Stimulated activated CD8-positive, alpha-beta memory T cell treated with anti-CD3 and anti-CD28 coated beads, Interleukin-2, amount 100 ng/mL, for 1 hour (primary cell): ENCODE data around the gene OR10J1.
"Not testable (repeated sequence)": the region's sequence is repeated elsewhere in the genome, so short reads cannot be mapped to it uniquely, and the experiment has no call there.

ENCODE experiments used
- DNase-seq, 2 donors: peaks; one replicate each; pipeline ENCODE4 v3.0.0-alpha.2; 2020; ENCODE audit warnings: low read depth in 2 of 2

The OR10J1 gene

DNA sequence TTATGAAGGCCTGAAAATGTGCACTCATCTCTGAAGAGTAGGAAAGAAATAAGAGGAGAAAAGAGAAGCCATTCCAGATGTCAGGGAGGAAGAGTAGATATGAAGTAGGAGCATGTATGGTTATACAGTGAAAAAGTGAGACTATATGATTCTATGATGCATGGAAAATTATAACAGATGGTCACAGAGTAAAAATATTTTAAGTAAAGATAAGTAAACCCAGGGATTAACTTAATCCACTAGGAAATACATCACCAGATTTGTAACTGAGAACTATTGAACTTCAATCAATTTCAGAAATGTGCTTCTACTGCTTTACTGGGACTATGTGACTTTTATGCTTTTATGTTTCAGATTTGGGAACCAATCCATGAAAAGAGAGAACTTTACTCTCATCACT, at the start of gene OR10J1:
Gene OR10J1, plus strand, starts transcription at position 301 of the 400 bp plus-strand sequence. Its CDS starts 70 bp downstream, at position 371.
- DNase-seq: no peak

DNA sequence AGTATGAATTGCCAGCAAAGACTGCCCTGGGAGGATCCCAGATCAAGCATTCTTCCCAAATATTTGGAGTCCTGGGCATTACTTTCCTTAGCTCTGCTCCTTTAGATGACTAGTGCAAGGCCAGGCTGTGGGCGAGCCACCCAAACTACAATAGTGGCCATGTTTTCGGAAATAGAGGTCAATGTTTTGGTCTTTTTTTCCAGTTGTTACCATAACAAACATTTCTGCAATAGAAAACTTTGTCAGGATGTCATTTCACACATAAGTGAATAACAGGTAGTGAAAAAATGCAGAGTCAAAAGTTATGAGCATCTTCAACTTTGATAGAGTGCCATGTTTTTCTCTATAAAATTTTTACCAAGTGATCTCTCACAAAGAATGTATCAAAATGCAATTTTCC, 32.7 kb upstream of the OR10J1 start:
- no peak for DNase-seq

- no peak for DNase-seq
Measured at GRCh38 chr1:159408862-159409400, 30.6 kb upstream of the OR10J1 start.

DNA sequence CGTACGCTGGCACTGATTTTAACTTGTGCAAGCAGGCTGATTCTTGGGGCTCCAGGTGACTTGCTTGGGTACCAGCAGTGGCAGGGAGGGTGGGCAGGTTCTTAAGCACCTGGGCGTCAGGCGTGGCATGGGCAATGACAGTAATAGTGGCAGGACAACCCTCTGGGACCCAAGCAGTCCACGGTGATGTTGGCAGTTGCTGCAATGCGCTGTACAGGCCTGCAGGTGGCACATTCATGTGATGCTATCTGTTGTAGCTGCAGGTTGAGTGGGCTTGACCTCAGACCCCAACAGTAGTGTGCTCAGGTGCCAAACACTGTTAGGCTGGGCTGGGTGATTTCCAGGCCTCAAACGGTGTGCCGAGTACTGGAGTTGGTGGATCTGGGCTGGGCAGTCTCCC, 17.7 kb upstream of the OR10J1 start:
- DNase-seq: no peak

DNA sequence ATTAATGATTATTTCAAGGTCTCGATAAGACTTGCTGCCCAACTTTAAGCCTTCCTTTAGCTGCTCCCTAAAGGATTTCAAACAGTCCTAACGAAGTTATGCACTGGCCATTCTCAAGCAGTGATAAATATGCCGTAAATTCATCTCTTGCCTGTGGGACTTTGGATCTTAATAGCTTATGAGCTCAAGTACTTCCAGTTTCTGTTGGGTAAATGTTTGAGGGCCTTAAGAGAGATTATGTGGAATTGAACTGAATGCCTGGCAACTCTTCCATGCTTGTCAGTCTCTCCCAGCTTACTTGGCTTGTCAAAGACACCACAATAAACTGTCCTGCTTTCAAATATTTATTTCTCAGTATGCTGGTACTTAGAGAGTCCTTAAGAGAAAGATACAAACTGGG, 11.0 kb upstream of the OR10J1 start:
- no peak for DNase-seq

DNA sequence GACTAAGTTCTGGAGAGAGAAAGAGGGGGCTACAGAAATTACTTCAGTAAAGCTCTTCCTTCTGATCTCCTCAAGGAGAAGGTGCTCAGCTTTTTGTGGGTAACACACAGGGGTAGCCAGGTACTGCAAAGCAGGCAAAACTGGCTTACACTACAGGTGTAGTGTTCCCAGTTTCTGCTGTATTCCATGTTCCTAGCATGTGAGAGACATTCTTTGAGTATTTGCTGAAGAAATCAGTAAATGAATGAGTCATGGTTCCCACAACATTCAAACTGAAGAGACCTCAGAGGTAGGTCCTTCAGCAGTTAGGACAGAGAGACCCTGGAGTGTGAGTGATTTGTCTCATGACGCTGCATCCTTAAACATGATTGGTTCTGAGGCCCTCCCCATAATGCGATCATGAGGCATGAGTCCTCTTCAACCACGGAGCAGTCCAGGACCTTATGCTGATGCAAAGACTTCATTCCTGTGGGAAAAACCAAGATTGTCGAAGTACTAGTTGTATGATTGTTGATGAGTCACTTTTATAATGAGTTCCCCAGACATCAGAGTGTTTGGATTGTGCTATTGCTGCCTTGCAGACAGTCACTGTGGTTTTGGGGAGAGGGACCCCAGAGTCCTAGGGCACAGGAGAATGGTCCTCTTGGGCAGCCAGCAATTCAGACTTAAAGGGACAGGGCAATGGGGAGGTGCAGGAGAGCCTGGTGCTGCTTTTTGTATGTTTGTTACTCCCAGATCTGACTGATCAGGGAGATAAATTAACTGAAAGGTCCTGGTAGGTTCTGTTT, 10.3 kb upstream of the OR10J1 start:
- DNase-seq: no peak

- DNase-seq: no peak
Measured at GRCh38 chr1:159430985-159431384, 8.5 kb upstream of the OR10J1 start.

- no peak for DNase-seq
Measured at GRCh38 chr1:159431904-159432303, 7.6 kb upstream of the OR10J1 start, which contains the start of gene OR10J4. Gene OR10J4 (plus strand): TSS chr1:159432204.

DNA sequence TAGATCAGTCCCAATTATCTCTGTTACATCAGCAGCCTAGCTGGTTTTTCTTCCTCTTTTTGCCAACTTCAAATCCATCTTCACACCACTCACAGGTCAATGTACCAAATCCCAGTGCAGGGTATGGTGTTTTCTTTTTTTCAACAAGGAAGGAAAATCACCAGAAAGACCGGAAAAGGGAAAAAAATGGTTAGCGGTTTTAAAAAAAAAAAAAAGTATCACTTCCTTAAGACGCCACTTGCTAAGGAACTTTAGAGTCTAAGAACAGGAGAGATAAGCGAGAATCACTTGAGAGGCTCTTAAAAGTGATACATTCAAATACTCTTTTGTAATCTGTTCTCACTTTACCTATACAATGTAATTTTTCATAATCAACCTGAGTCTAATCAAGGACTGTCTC, 3.1 kb upstream of the OR10J1 start:
- no peak for DNase-seq

DNA sequence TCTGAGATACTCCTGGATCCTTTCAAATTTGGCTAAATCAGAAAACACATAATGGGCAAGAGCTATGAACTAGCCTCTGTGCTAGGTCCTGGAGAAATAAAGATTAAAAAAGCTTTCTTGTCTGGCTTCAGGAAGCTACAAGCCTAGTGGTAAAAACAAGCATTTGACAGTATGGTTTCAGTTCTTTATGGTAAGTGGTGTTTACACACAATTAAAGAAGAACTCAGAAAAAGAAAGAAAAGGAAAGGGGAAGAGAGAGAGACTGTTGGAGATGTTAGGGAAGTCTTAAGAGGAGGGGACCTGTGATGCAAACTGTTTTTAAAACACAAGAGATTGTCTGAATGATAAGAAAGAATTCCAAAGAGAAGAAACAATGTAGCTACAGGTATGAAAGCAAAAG, 1.8 kb downstream of the OR10J1 start:
- no peak for DNase-seq

- no peak for DNase-seq
Measured at GRCh38 chr1:159442428-159442827, 2.9 kb downstream of the OR10J1 start.

GRCh38 chr1:159443066-159443750, 3.7 kb downstream of the OR10J1 start:
- no peak for DNase-seq

DNA sequence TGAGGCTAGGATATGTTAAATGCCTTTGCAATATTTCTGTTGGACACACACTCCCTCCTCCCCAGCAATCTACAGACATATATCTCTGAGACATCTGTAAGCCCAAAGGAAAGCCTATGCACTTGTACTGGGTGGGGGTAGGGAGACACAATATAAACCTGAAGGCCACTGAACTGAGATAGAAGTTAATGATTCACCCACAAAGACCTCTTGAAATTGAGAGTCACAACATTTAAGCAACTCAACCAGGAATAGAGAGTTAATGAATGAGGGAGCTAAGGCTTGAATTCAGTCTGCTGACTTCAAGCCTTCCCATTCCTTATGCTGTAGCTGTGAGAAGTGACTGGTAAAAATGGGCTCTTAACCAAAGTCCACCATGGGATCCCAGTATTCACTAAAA, 5.0 kb downstream of the OR10J1 start:
- DNase-seq: no peak

GRCh38 chr1:159448181-159448580, 8.7 kb downstream of the OR10J1 start:
- no peak for DNase-seq

- not testable (repeated sequence) for DNase-seq
Measured at GRCh38 chr1:159449605-159450004, 10.1 kb downstream of the OR10J1 start.

- no peak for DNase-seq
Measured at GRCh38 chr1:159459551-159459950, 20.0 kb downstream of the OR10J1 start.

GRCh38 chr1:159465191-159465603, 25.7 kb downstream of the OR10J1 start:
- DNase-seq: no peak

DNA sequence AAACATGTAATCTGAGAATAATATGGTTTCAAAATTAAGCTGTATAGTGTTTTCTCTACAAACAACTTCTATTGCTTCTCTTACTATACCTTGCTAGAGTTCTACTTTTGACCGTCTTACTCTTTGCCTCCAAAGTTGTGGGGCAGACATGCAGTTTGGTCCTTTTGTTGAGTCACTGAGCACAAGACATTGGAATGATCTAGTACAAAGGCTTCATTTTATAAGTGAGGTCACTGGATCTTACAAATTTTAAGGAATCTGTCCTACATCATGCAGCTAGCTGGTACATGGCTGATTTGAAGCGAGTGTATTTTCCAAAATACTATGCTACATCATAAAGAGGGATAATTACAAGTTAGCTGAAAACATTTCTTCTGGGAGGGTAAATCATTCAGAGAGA, 28.8 kb downstream of the OR10J1 start:
- no peak for DNase-seq

- no peak for DNase-seq
Measured at GRCh38 chr1:159469921-159470533, 30.5 kb downstream of the OR10J1 start.

- no peak for DNase-seq
Measured at GRCh38 chr1:159473335-159473734, 33.8 kb downstream of the OR10J1 start.

GRCh38 chr1:159474926-159475325, 35.4 kb downstream of the OR10J1 start:
- no peak for DNase-seq

DNA sequence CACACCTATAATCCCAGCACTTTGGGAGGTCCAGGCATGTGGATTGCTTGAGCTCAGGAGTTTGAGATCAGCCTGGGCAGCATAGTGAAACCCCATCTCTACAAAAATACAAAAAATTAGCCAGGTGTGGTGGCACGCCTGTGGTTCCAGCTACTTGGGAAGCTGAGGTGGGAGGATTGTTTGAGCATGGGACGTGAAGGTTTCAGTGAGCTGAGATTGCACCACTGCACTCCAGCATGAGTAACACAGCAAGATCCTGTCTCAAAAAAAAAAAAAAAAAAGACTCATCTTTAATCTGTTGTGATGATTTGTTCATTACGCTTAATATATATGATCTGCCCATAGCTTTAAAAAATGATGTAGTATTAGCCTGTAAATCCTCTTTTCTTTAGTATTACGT, 44.0 kb downstream of the OR10J1 start:
- no peak for DNase-seq
